Measurements from ENCODE around the gene HIVEP3. TPM values are rescaled to one million over a fixed set of nuclear protein-coding genes. Genes with fewer than 3 reads are reported as not detected.

Gene HIVEP3
- total RNA-seq, 1 experiment from 2014 or later, result 11.0 TPM

GRCh38 chr1:41481109-41481775 lies 437.5 kb downstream of the HIVEP3 start:
- CTCF ChIA-PET, result interaction anchor here (1.2 kb wide), 1 partner anchor 34 kb away, joined by 5 read pairs; no protein-coding TSS in a partner anchor
- Histone ChIP-seq H3K27me3 (ENCODE audit: insufficient read depth, low read depth) (no peaks in the 10 kb centered on the region), H3K9me3 (ENCODE audit: insufficient read depth, low read depth) (no peaks in the 10 kb centered on the region), H3K9me2 (ENCODE audit: insufficient read depth) (no peaks in the 10 kb centered on the region), H3K79me2 (ENCODE audit: low read depth) (no peaks in the 10 kb centered on the region), H3K36me3 (ENCODE audit: low read depth) (no peaks in the 10 kb centered on the region), H3K4me3 (no peak overlapping the region), H2AFZ (no peak overlapping the region), H3K4me2 (no peak overlapping the region), H3K4me1 (replicated peaks; ENCODE audit: insufficient read depth) (peaks cover 33% of the 10 kb centered on the region), H3K27ac (no peak overlapping the region), H4K20me1 (ENCODE audit: insufficient read depth) (no peaks in the 10 kb centered on the region), H3F3A (ENCODE audit: insufficient read depth, low read depth) (peaks cover 4% of the 10 kb centered on the region; the same call in 1 of the 2 replicates)
- POLR2A ChIA-PET (ENCODE audit: unreplicated experiment), result interaction anchor here (0.5 to 0.6 kb wide), 2 partner anchors 21 to 164 kb away, joined by 3 to 4 read pairs; no protein-coding TSS in a partner anchor
- TF ChIP-seq CTCF (conservative IDR thresholded peaks at IDR 0.05) (no peak), EZH2 (IDR thresholded peaks at IDR 0.05; ENCODE audit: low read depth) (no peak)
- BruUV-seq (replicated peaks), result no TSS peak
- no peak for DNase-seq
- intact Hi-C loops (cut with micrococcal nuclease; ENCODE audit: unreplicated experiment), result loop anchor here (5.0 kb wide), 1 partner anchor 36 kb away; no protein-coding TSS in a partner anchor

- no peak overlapping the region for H3K4me3 ChIP-seq
- H3K27ac ChIP-seq, result no peak overlapping the region
- no peaks in the 10 kb centered on the region for H3K79me2 ChIP-seq (ENCODE audit: low read depth)
- DNase-seq, result no peak
- no peaks in the 10 kb centered on the region for H3K9me2 ChIP-seq (ENCODE audit: insufficient read depth)
- BruUV-seq (replicated peaks), result no TSS peak
- H2AFZ ChIP-seq, result no peak overlapping the region
- no peaks in the 10 kb centered on the region for H3K27me3 ChIP-seq (ENCODE audit: insufficient read depth, low read depth)
- ChIA-PET POLR2A (ENCODE audit: unreplicated experiment) (interaction anchor here (0.5 kb wide), 1 partner anchor 22 kb away, joined by 4 read pairs; no protein-coding TSS in a partner anchor), CTCF (no interaction called here)
- intact Hi-C loops (cut with micrococcal nuclease; ENCODE audit: unreplicated experiment), result loop anchor here (5.0 kb wide), 1 partner anchor 37 kb away; no protein-coding TSS in a partner anchor
- no peaks in the 10 kb centered on the region for H4K20me1 ChIP-seq (ENCODE audit: insufficient read depth)
- H3K4me1 ChIP-seq (replicated peaks; ENCODE audit: insufficient read depth), result peaks cover 33% of the 10 kb centered on the region
- H3F3A ChIP-seq (ENCODE audit: insufficient read depth, low read depth), result no peaks in the 10 kb centered on the region; the same call in 1 of the 2 replicates
- no peaks in the 10 kb centered on the region for H3K9me3 ChIP-seq (ENCODE audit: insufficient read depth, low read depth)
- H3K36me3 ChIP-seq (ENCODE audit: low read depth), result no peaks in the 10 kb centered on the region
- no peak overlapping the region for H3K4me2 ChIP-seq
- TF ChIP-seq CTCF (conservative IDR thresholded peaks at IDR 0.05) (no peak), EZH2 (IDR thresholded peaks at IDR 0.05; ENCODE audit: low read depth) (no peak)
Observed at GRCh38 chr1:41480204-41481108, 438.3 kb downstream of the HIVEP3 start.

GRCh38 chr1:41479808-41480160 lies 438.9 kb downstream of the HIVEP3 start:
- Histone ChIP-seq H3K4me3 (no peak overlapping the region), H3K36me3 (ENCODE audit: low read depth) (no peaks in the 10 kb centered on the region), H4K20me1 (ENCODE audit: insufficient read depth) (no peaks in the 10 kb centered on the region), H3K9me2 (ENCODE audit: insufficient read depth) (no peaks in the 10 kb centered on the region), H3K4me2 (no peak overlapping the region), H3K27me3 (ENCODE audit: insufficient read depth, low read depth) (no peaks in the 10 kb centered on the region), H3K79me2 (ENCODE audit: low read depth) (no peaks in the 10 kb centered on the region), H3K27ac (no peak overlapping the region), H2AFZ (no peak overlapping the region), H3F3A (ENCODE audit: insufficient read depth, low read depth) (no peaks in the 10 kb centered on the region; the same call in 1 of the 2 replicates), H3K4me1 (replicated peaks; ENCODE audit: insufficient read depth) (peaks cover 33% of the 10 kb centered on the region), H3K9me3 (ENCODE audit: insufficient read depth, low read depth) (no peaks in the 10 kb centered on the region)
- DNase-seq, result no peak
- ChIA-PET POLR2A (ENCODE audit: unreplicated experiment) (interaction anchor here (0.7 kb wide), 1 partner anchor 26 kb away, joined by 3 read pairs; no protein-coding TSS in a partner anchor), CTCF (interaction anchor here (0.6 kb wide), 1 partner anchor 310 kb away, joined by 3 read pairs; no protein-coding TSS in a partner anchor)
- TF ChIP-seq CTCF (conservative IDR thresholded peaks at IDR 0.05) (no peak), EZH2 (IDR thresholded peaks at IDR 0.05; ENCODE audit: low read depth) (no peak)
- no TSS peak for BruUV-seq (replicated peaks)
- intact Hi-C loops (cut with micrococcal nuclease; ENCODE audit: unreplicated experiment), result loop anchor here (5.0 kb wide), 1 partner anchor 38 kb away; no protein-coding TSS in a partner anchor
